DND-41 (cell line): Measurements from ENCODE around the gene APH1B.
"Not testable (repeated sequence)": the region's sequence is repeated elsewhere in the genome, so short reads cannot be mapped to it uniquely, and the experiment has no call there.

Source experiments
- ATAC-seq: fragments of 200-7000 bp; cut with Tn5 transposase; 3 replicates; pipeline ENCODE4 v1.9.1; 2021; ENCODE audit warnings: low read depth; ENCODE audit not compliant: insufficient read depth
- DNase-seq: peaks from one replicate; pipeline ENCODE4 v3.0.0-alpha.2; 2020
- H2AFZ ChIP-seq: 2 replicates; pipeline ENCODE4 v1.6.0; 2012; ENCODE audit warnings: low read depth, low read length
- H3K27ac ChIP-seq: 2 replicates; pipeline ENCODE4 v1.5.1; 2012; ENCODE audit warnings: low read length, inconsistent platforms
- H3K27me3 ChIP-seq: fragments of 200-600 bp; sonication (generic); 2 replicates; pipeline ENCODE4 v1.6.0; 2012; ENCODE audit warnings: low read length, mild to moderate bottlenecking, inconsistent platforms; ENCODE audit not compliant: insufficient read depth, poor library complexity
- H3K36me3 ChIP-seq: 2 replicates; pipeline ENCODE4 v1.5.1; 2012; ENCODE audit warnings: low read length, inconsistent platforms; ENCODE audit not compliant: insufficient read depth
- H3K4me1 ChIP-seq: 2 replicates; pipeline ENCODE4 v1.5.1; 2012; ENCODE audit warnings: mild to moderate bottlenecking, low read length; ENCODE audit not compliant: insufficient read depth
- H3K4me2 ChIP-seq: 2 replicates; pipeline ENCODE4 v1.6.0; 2012; ENCODE audit warnings: mild to moderate bottlenecking, moderate library complexity, low read length, inconsistent platforms; ENCODE audit not compliant: insufficient read depth
- H3K4me3 ChIP-seq, 2 experiments: fragments of 200-600 bp in 1 of 2; shearing (Covaris generic) in 1 of 2; 2 replicates each; pipeline ENCODE4 v1.5.1; 2012 to 2016; ENCODE audit warnings: inconsistent platforms in 2 of 2, low read length in 2 of 2, mild to moderate bottlenecking in 2 of 2, low read depth in 1 of 2, moderate library complexity in 1 of 2
- H3K79me2 ChIP-seq: 2 replicates; pipeline ENCODE4 v1.6.0; 2012; ENCODE audit warnings: low read length, inconsistent platforms; ENCODE audit not compliant: insufficient read depth
- H3K9ac ChIP-seq: 2 replicates; pipeline ENCODE4 v1.6.0; 2012; ENCODE audit warnings: low read depth, mild to moderate bottlenecking, inconsistent platforms, low read length, moderate library complexity
- H3K9me3 ChIP-seq: 2 replicates; pipeline ENCODE4 v1.5.1; 2012; ENCODE audit warnings: low read length, moderate library complexity, mild to moderate bottlenecking, inconsistent platforms; ENCODE audit not compliant: insufficient read depth, severe bottlenecking
- H4K20me1 ChIP-seq: 2 replicates; pipeline ENCODE4 v1.6.0; 2012; ENCODE audit warnings: low read length; ENCODE audit not compliant: insufficient read depth
- EZH2 ChIP-seq: IDR thresholded peaks from 3 replicates; pipeline ENCODE4 v1.6.1; 2012; ENCODE audit warnings: borderline replicate concordance, low read depth, mild to moderate bottlenecking, moderate library complexity, low read length, inconsistent platforms; ENCODE audit not compliant: severe bottlenecking
- TF ChIP-seq, protein P1 (sequence below): IDR thresholded peaks from 2 replicates; pipeline ENCODE4 v1.5.1; 2012; ENCODE audit warnings: borderline replicate concordance, low read length, moderate library complexity, mild to moderate bottlenecking; ENCODE audit not compliant: poor library complexity, severe bottlenecking; ENCODE audit errors: extremely low read depth

The APH1B gene

DNA sequence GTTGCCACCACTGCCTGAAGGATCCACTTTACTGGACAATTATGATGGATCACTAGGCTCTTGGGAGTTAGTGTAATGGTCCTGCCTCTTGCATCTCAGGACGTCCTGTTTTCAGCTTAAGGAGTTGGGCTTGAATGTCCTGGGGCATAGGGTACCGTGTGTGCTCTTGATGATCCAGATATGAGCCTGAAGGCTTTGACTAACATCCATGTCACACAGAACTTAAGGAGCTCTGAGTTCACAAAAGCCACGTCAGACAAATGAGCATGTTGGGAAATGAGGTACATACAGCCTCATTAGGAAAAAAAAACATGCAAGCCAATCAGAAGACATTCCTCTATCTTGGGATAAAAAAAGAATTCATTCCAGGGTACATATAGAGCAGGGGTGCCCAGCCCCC, 63.5 kb downstream of the APH1B start:
- no peaks in the 10 kb centered on the region for H3K4me1 ChIP-seq
- H2AFZ ChIP-seq = no peak overlapping the region
- DNase-seq (no peak), ATAC-seq (no peak)
- no peak overlapping the region for H3K27ac ChIP-seq
- TF ChIP-seq, protein P1, sequence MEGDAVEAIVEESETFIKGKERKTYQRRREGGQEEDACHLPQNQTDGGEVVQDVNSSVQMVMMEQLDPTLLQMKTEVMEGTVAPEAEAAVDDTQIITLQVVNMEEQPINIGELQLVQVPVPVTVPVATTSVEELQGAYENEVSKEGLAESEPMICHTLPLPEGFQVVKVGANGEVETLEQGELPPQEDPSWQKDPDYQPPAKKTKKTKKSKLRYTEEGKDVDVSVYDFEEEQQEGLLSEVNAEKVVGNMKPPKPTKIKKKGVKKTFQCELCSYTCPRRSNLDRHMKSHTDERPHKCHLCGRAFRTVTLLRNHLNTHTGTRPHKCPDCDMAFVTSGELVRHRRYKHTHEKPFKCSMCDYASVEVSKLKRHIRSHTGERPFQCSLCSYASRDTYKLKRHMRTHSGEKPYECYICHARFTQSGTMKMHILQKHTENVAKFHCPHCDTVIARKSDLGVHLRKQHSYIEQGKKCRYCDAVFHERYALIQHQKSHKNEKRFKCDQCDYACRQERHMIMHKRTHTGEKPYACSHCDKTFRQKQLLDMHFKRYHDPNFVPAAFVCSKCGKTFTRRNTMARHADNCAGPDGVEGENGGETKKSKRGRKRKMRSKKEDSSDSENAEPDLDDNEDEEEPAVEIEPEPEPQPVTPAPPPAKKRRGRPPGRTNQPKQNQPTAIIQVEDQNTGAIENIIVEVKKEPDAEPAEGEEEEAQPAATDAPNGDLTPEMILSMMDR = no peak
- TF ChIP-seq EZH2 = no peak
- no peaks in the 10 kb centered on the region for H3K9me3 ChIP-seq
- H3K36me3 ChIP-seq = no peaks in the 10 kb centered on the region
- no peaks in the 10 kb centered on the region for H3K79me2 ChIP-seq
- H3K27me3 ChIP-seq = no peaks in the 10 kb centered on the region
- no peak overlapping the region for H3K4me2 ChIP-seq
- H3K4me3 ChIP-seq = no peak overlapping the region
- no peaks in the 10 kb centered on the region for H4K20me1 ChIP-seq
- H3K9ac ChIP-seq = no peak overlapping the region

DNA sequence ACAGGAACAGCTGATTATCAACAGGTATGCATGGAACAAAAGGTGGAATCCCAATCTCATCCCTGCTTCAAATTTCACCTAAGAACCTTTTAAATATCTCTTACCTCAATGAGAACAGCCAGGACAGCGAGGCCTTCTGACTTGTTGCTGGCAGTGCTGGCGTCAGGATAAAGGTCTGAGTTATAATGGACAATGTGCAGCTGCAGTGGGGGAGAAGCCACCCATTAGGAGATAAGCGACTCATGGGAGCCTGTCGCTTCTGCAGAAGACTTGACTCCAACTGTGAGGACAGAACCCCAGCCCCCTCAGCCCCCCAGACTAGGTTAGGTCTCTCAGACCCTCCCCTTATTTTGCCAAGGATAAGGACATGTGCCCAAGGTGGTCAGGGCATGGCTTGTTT, 64.5 kb downstream of the APH1B start:
- TF ChIP-seq, protein P1 = no peak
- no peak for TF ChIP-seq EZH2
- DNase-seq (no peak), ATAC-seq (no peak)
- H3K9ac ChIP-seq = no peak overlapping the region
- H3K4me1 ChIP-seq = no peaks in the 10 kb centered on the region
- no peak overlapping the region for H2AFZ ChIP-seq
- H3K9me3 ChIP-seq = no peaks in the 10 kb centered on the region
- H4K20me1 ChIP-seq = no peaks in the 10 kb centered on the region
- H3K27me3 ChIP-seq = no peaks in the 10 kb centered on the region
- no peak overlapping the region for H3K27ac ChIP-seq
- no peak overlapping the region for H3K4me2 ChIP-seq
- H3K36me3 ChIP-seq = no peaks in the 10 kb centered on the region
- no peaks in the 10 kb centered on the region for H3K79me2 ChIP-seq
- H3K4me3 ChIP-seq = no peak overlapping the region

DNA sequence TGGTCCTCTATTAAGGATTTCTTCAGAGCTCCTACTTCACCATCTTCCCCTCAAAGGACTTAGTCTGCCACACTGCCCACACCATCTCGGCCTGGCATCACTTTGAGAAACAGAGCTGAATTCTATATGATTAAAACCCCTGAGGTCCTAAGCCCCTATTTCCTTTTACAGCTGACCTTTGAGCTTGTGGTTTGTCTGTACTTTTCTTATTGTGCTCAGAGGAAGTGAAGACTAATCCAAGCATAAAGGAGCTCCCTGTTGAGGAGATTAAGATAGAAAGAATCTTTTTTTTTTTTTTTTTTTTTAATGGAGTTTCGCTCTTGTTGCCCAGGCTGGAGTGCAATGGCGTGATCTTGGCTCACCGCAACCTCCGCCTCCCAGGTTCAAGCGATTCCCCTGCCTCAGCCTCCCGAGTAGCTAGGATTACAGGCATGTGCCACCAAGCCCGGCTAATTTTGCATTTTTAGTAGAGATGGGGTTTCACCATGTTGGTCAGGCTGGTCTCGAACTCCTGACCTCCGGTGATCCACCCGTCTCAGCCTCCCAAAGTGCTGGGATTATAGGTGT, 65.7 kb downstream of the APH1B start:
- H2AFZ ChIP-seq, H3K27me3 ChIP-seq, H3K4me1 ChIP-seq, H3K27ac ChIP-seq, DNase-seq, H3K36me3 ChIP-seq, H4K20me1 ChIP-seq, H3K4me3 ChIP-seq, H3K4me2 ChIP-seq, H3K79me2 ChIP-seq, H3K9me3 ChIP-seq, H3K9ac ChIP-seq, ATAC-seq: not testable (repeated sequence)

GRCh38 chr15:63344731-63345390, 67.5 kb downstream of the APH1B start:
- Histone ChIP-seq H3K4me2 (no peak overlapping the region), H3K4me3 (no peak overlapping the region), H3K4me1 (no peaks in the 10 kb centered on the region), H3K9me3 (no peaks in the 10 kb centered on the region), H3K27me3 (no peaks in the 10 kb centered on the region), H3K79me2 (no peaks in the 10 kb centered on the region), H3K27ac (no peak overlapping the region), H2AFZ (no peak overlapping the region), H4K20me1 (no peaks in the 10 kb centered on the region), H3K9ac (no peak overlapping the region), H3K36me3 (no peaks in the 10 kb centered on the region)
- no peak for ATAC-seq
- TF ChIP-seq EZH2 = no peak
- TF ChIP-seq, protein P1 = no peak
- no peak for DNase-seq
